Bone marrow (tissue), 2 donors: Measurements from ENCODE around the gene EML1.
A peak's percentile ranks its signal among the peaks of the same experiment; 100 is the strongest.

Source experiments
- DNase-seq, 2 donors: peaks; one replicate each; lab custom pipeline; 2025; lab: John Stamatoyannopoulos, UW

EML1 gene

DNA sequence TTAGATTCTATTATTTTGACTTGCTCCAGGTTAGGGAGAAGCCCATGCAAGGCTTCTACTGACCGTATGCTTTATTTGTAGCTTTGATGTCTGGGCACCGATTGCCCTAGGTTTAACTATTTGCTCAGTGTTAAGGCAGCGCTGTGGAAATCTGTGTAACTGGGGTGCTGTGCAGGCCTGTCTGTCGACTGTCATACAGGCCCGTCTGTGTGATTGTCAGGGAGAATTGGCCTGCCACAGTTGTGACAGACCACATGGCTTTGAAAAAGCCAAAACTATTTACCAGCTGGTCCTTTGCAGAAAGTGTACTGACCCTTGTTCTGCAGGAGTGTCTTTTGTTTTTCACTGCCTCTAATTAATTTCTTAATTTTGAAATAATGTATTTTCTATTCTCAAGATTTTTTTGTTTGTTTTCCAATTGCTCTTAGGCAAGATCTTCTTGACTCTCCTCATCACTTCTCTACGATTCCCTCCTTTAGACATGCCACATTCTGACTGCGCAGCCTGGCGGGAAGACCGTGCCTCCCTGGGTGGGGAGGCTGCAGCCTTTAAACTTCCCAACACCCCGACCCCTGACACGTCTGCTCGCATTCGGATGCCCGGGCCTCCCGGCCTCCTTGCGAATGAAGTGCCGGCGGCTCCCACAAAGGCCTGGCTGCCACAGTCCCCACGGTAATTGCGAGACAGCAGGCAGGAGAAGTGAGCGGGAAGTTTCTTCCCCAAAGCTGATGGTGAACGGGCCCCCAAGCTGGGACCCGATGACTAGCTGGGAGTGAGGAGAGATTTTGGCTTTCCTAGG lies 173.0 kb downstream of the EML1 start:
- DNase-seq: no peak

GRCh38 chr14:99966912-99967311 lies 173.7 kb downstream of the EML1 start:
- no peak for DNase-seq

- DNase-seq: no peak
Observed at GRCh38 chr14:99968191-99968920, 175.1 kb downstream of the EML1 start.

DNA sequence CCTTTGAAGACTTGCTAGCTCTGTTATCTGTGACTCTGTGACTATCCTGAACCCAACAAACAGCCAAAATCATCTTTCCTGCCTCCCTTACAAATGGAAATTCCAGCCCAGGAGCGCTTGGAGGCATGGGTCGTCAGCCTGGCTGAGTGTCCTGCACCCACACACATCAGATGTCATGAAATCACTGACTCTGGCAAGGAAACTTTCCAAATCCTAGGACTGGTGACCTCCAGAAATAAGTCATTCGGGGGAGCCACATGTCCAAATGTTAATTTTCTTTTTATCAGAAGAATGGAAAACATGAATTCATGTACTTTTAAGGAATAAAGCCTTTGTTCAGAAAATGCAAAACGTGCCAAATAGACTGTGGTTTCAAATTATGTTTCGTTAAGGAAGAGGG lies 175.7 kb downstream of the EML1 start:
- no peak for DNase-seq

DNA sequence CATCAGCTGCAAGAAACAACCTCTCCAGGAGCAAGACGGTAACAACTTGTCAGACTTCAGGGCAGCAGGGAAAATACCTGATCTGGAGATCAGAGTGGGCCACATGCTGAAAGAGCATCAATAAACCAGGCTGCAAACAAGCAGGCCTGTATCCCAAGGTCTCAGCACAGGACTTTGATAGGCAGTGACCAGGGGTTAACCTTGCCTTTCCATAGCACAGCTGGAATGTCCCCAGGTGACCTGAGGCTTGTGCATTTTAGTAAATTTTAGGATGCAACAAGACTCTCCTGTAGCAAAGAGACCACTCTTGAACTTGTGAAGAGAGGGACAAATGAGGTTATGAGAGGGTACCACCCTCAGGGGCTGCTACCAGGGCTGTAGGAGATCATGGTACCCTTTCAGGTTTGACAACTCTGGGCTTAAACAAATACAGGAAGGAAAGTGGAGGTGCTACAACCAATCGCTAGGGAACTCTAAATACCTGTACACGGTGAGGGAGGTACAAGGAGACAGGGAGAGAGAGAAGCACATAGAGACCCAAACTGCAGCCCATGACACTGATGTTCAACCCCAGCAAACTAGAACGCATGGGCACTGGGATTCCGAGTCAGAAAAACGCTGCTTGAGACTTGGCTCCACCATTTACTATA lies 176.6 kb downstream of the EML1 start:
- DNase-seq: no peak

- DNase-seq: peak in 1 of 2 donors; percentile 31
Observed at GRCh38 chr14:99971087-99971940, 178.1 kb downstream of the EML1 start.

DNA sequence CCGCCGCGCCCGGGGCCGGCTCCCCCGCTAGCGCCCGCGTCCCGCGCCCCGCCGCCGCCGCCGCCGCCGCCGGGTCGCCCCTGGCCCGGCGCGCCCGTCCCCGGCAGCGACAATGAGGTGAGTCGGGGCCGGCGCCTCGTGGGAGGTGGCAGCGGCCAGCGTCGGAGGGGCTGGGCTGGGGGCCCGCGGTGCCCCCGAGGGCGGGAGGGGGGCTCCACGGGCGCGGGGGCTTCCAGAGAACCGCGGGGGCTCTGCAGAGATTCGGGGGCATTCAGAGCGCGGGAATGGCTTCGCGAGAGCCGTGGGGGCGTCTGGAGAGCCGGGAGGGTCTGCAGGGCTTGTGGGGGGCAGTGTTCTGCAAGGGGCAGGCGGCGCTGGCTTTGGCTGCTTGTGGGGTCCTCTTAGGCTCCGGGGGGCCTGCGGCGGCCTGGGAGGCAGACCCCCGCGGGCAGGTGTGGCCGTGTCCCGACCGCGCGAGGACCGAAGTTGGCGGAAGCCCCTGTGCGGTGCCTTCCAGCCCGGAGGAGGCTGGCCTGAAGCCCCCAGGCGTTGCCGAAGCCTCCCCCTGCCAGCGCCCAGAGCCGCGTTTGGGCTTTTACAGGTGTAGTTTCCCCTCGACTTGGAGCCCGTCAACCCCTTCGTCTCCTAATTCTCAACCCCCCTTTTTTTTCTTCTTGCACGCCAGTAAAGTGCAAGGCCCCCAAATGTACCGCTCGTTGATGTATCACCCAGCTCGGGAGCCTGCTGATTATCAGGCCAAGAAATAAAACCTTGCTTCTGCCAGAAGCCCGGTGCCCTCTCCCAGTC lies 178.9 kb downstream of the EML1 start:
- DNase-seq: no peak

GRCh38 chr14:99972748-99973466 lies 179.7 kb downstream of the EML1 start:
- DNase-seq: no peak

- no peak for DNase-seq
Observed at GRCh38 chr14:99975190-99975589, 182.0 kb downstream of the EML1 start.

DNA sequence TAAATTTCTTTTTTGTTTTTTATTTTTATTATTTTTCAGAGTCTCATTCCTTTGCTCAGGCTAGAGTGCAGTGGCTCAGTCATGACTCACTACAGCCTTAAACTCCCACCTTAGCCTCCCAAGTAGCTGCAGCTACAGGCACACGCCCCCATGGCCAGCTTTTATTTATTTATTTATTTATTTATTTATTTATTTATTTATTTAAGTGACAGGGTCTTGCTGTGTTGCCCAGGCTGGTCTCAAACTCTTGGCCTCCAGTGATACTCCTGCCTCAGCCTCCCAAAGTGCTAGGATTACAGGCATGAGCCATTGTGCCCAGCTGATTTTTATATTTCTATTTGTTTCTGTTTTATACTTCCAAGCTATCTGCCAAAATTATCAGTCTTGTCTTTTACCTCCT lies 182.8 kb downstream of the EML1 start:
- no peak for DNase-seq

- DNase-seq: no peak
Observed at GRCh38 chr14:99976681-99977080, 183.5 kb downstream of the EML1 start.

DNA sequence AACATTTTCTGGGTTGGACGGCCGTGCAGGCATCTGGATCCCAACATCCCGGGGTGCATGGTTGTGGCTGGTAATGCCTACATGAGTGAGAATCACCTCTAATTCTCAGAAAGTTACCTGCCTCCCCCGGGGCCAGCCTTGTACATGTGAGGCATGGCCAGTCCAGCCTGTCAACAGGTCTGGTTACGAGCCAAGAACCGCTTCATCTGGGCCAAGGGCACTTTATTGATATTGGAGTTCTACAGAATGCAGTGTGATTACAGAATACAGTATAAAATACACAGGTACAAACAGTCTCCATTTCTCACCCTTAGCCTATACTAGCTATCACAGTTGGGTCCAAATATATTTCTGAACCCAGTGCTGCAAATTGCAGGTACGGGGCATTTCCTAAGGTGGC lies 187.1 kb downstream of the EML1 start:
- DNase-seq: no peak

- no peak for DNase-seq
Observed at GRCh38 chr14:99981806-99982205, 188.6 kb downstream of the EML1 start.

DNA sequence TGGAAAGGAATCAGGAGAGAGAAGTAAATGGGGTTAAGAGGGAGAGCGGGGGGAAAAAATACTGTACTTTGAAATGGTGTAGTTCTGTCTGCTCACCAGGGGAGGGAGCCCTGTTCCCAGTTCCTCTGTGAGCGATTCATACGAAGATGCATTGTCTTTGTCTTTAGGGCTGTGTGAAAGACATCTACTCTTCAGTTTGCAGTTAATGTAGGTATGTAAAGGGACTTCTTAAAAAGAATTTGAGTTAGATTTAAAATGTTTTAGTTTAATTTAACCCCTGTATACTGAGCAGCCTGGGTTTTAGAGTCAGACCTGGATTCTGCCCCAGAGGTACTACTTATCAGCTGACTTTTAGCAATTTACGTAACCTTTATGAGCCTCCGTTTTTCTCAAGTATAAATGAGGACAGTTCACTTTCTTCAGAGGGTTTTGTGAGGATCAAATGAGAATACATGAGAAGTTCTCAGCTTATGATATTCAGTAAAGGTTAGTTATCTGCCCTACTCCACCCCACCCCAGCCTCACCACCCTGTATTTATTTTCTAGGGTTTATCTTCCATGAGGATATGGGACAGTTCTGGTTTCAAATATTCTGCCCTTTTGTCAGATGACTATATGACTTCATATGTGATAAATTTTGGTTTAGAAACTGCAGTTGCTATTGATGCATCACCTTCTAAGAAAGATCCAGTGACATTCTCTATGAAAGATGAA lies 189.5 kb downstream of the EML1 start:
- peak in 1 of 2 donors; percentile 71 for DNase-seq

DNA sequence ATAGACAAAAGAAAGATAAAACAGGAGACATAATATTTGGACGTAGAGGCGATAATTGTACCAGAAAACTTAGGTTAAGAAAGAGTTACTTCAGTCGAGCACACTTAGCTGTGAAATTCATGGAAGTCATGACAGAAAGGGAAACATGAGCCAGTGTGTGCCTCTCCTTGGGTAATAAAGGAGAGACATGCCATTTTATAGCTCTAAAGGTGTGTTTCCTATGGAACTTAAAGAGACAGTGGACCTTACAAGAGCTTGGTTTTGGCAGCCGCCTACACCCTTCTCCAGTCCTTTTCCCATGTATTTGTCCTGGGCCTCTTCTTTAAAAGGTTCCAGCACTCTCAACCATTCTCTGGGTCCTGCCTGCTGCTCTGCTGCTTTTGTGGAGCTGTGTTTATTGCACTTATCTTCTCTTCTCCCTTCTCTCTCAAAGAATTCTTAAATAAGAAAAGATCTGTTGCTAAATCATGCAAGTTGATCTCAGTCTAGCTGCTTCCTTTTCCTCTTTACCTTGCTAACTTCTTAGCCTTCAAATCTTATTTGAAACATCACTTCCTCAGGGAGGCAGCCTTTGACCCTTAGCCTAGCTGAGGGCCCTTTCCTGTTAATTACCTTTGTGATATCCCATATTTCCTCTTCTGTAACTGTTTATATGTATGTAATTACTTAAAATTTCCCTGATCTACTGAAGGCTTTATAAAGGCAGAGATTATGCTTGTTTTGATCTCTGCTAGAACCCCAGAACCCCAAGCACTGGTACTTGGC lies 190.2 kb downstream of the EML1 start:
- no peak for DNase-seq

DNA sequence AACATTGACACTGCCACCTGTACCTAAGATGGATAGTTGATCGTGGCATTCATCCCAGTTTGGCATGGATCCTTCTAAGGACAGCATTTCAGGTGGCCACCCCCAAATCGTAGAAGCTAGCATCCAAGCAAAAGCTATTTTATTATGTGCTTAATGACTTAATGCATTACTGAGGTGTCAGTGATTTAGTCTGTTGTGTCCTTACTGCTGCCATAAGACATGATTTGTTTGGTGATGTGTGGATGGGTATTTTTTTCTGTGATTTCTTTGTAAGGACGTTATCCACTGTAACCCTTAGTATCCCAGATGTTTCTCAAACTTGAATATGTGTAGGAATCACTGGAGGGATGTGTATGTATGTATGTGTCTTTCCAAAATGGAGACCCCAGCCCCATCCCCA lies 190.8 kb downstream of the EML1 start:
- no peak for DNase-seq

GRCh38 chr14:99986396-99986795 lies 193.2 kb downstream of the EML1 start:
- no peak for DNase-seq

DNA sequence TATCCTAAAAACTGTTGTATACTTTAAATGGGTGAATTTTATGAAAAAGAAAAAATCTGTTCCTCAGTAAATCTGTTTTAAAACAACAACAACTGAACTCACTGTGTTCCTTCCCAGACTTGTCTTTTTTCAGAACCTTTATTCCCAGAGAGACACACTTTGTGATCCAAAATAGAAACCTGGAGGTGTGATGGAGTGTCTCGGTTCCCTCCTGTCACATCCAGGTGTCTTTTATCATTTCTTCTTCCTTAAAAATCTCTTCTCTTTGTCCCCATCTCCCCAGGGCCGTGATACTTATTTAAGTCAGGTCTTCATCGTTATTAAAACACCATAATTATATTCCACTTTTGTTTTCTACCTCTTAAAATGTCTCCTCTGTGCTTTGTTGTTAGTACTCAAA lies 195.8 kb downstream of the EML1 start:
- no peak for DNase-seq
